ENCODE data around the gene FAM199X. TPM values are rescaled to one million over a fixed set of nuclear protein-coding genes. Genes with fewer than 3 reads are reported as not detected.
A peak's percentile ranks its signal among the peaks of the same experiment; 100 is the strongest.

Gene FAM199X
- total RNA-seq (2022) (31.6 and 31.9 TPM in 2 replicates), Bru-seq, nascent RNA (percentile 91 among the genes with signal in this experiment), BruChase-seq, experiment 1, labeled RNA remaining after a 6-hour chase (percentile 90 among the genes with signal in this experiment), BruChase-seq, experiment 2, labeled RNA remaining after a 2-hour chase (percentile 90 among the genes with signal in this experiment)
- long read RNA-seq, full-length matches to known transcripts, result 40 of 61 reads
- long read RNA-seq, partial matches to known transcripts, result 0 of 61 reads
- long read RNA-seq, other reads (novel, unspliced or antisense), result 21 of 61 reads

DNA sequence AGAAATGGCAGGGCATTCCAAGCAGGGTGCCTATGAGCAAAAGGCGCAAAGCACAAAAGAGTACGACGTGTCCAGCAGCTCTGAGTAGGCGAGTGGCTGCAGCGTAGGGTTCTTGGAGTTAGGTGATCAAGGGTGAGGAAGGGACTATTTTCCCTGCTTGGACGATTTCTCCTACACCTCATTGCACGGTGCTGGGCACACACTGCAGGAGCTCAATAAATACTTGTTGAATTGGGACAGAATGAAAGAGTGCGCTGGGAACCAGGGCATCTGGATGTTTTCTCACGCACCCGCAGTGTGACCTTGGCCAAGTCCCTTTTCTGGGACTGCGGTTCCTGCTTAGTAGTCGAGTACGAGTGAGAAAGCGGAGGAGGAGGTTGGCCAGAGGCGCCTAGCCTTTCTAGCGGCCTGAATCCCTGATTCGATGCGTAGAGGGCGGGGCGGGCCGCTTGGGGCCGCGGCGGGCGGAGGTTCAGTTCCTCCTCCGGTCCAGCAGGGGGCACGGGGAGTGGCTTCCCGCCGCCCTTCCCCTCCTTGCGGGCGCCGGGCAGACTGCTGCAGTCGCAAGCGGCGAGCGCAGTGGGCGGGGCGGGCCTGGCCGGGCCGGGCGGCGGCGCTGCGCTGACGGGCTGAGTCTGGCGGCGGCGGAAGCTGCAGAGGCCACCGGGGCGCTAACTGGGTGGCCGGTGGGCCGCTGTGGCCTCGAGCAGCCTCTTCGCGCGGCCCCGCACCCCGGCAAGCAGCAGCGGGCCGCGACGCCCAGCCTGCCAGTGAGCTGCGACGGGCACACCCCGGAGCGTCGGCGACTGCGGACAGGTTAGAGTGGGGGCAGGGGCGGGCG lies at the start of gene FAM199X:
TSS of gene FAM199X (plus strand) at position 560 of the 841 bp plus-strand sequence. CDS start 333 bp downstream, outside the sequence.
- H3K4me1 Mint-ChIP-seq (ENCODE audit: low read depth, unreplicated experiment), result peaks cover 34% of the 10 kb centered on the region
- peak within 1 kb of the TSS; percentile 69 for H3K4me3 Mint-ChIP-seq (ENCODE audit: low read depth, unreplicated experiment)
- no peaks in the 10 kb centered on the region for H3K9me3 Mint-ChIP-seq (ENCODE audit: low read depth, unreplicated experiment)
- peak; percentile 92 for DNase-seq
- CTCF ChIA-PET, result interaction anchor here (0.6 to 1.8 kb wide), 4 partner anchors 9 to 442 kb away, joined by 3 to 8 read pairs (median 4); partner anchors contain the start of gene SLC25A53
- intact Hi-C loops (cut with micrococcal nuclease; ENCODE audit: unreplicated experiment), result no loop called here
- H3K27me3 Mint-ChIP-seq (ENCODE audit: unreplicated experiment), result no peaks in the 10 kb centered on the region
- H3K27ac Mint-ChIP-seq (ENCODE audit: unreplicated experiment), result peak within 1 kb of the TSS; percentile 70
- peaks cover 44% of the 10 kb centered on the region for H3K36me3 Mint-ChIP-seq (ENCODE audit: insufficient read depth, unreplicated experiment)
- no TSS peak for BruUV-seq (replicated peaks)
- TF ChIP-seq, protein P1, sequence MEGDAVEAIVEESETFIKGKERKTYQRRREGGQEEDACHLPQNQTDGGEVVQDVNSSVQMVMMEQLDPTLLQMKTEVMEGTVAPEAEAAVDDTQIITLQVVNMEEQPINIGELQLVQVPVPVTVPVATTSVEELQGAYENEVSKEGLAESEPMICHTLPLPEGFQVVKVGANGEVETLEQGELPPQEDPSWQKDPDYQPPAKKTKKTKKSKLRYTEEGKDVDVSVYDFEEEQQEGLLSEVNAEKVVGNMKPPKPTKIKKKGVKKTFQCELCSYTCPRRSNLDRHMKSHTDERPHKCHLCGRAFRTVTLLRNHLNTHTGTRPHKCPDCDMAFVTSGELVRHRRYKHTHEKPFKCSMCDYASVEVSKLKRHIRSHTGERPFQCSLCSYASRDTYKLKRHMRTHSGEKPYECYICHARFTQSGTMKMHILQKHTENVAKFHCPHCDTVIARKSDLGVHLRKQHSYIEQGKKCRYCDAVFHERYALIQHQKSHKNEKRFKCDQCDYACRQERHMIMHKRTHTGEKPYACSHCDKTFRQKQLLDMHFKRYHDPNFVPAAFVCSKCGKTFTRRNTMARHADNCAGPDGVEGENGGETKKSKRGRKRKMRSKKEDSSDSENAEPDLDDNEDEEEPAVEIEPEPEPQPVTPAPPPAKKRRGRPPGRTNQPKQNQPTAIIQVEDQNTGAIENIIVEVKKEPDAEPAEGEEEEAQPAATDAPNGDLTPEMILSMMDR (IDR thresholded peaks at IDR 0.05; ENCODE audit: unreplicated experiment), result peak; percentile 70

DNA sequence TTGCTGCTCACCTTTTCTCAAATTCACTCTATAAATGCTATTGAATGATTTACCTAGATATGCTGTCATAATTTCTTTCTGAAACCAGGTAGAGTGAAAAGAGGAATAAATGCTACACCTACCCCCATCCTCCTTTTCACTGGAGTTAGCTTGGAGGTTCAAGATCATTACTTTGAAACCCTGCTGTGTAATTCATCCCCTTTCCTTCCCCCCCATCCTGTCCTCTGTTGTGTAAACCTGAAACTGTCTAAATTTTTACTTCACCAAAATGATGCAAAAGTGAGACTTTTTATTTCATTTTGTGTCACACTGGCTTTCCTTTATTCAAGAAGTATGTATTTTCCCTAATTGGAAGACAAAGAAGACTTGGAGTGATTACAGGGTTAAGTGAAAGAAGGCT lies 48.5 kb upstream of the FAM199X start:
- TF ChIP-seq, protein P1 (IDR thresholded peaks at IDR 0.05; ENCODE audit: unreplicated experiment), result no peak
- CTCF ChIA-PET, result no interaction called here
- H3K9me3 Mint-ChIP-seq (ENCODE audit: low read depth, unreplicated experiment), result no peaks in the 10 kb centered on the region
- intact Hi-C loops (cut with micrococcal nuclease; ENCODE audit: unreplicated experiment), result no loop called here
- no peaks in the 10 kb centered on the region for H3K4me1 Mint-ChIP-seq (ENCODE audit: low read depth, unreplicated experiment)
- BruUV-seq (replicated peaks), result no TSS peak
- DNase-seq, result no peak
- no peak overlapping the region for H3K4me3 Mint-ChIP-seq (ENCODE audit: low read depth, unreplicated experiment)
- peaks cover 5% of the 10 kb centered on the region for H3K36me3 Mint-ChIP-seq (ENCODE audit: insufficient read depth, unreplicated experiment)
- H3K27ac Mint-ChIP-seq (ENCODE audit: unreplicated experiment), result no peak overlapping the region
- peaks cover 40% of the 10 kb centered on the region for H3K27me3 Mint-ChIP-seq (ENCODE audit: unreplicated experiment)

DNA sequence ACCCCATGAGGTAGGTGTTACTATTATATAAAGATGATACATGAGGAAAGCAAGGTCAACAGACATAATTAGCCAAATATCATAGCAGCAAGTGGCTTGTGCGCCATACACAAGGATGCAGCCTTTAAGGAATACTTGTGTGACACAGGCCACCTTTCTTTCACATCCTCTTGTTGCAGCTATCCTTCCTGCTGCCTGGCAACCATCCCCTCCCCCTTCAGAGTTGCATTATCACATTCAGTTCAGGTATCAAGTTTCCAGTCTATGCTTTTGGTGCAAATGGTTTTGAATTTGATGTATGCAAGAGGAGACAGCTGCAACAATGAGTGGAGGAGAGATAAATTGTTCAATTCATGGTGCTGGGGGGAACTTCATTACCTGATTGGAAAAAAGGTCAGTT lies 47.5 kb upstream of the FAM199X start:
- no peak for DNase-seq
- BruUV-seq (replicated peaks), result no TSS peak
- intact Hi-C loops (cut with micrococcal nuclease; ENCODE audit: unreplicated experiment), result no loop called here
- Mint-ChIP-seq H3K27ac (ENCODE audit: unreplicated experiment) (no peak overlapping the region), H3K36me3 (ENCODE audit: insufficient read depth, unreplicated experiment) (peaks cover 5% of the 10 kb centered on the region), H3K4me1 (ENCODE audit: low read depth, unreplicated experiment) (no peaks in the 10 kb centered on the region), H3K9me3 (ENCODE audit: low read depth, unreplicated experiment) (no peaks in the 10 kb centered on the region), H3K27me3 (ENCODE audit: unreplicated experiment) (peaks cover 36% of the 10 kb centered on the region), H3K4me3 (ENCODE audit: low read depth, unreplicated experiment) (no peak overlapping the region)
- TF ChIP-seq, protein P1 (IDR thresholded peaks at IDR 0.05; ENCODE audit: unreplicated experiment), result no peak
- CTCF ChIA-PET, result no interaction called here

DNA sequence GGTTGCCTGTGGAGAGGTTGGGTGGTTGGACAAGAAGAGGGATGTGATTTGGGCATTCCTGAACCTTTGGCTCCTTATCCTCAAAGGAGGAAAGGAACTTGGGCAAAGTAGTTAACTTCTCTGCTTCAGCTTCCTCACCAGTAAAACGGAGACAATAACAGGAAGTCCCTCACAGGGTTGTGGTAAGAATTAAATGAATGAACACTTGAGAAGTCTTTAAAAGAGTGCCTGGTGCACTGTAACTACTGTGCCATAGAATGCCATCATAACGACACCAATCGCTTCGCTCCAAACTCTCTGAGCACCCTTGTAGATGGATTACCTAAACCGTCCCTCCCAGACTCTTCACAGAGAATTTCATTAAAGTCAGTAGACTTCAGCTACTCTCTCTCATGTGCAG lies 43.4 kb upstream of the FAM199X start:
- Mint-ChIP-seq H3K9me3 (ENCODE audit: low read depth, unreplicated experiment) (no peaks in the 10 kb centered on the region), H3K4me3 (ENCODE audit: low read depth, unreplicated experiment) (no peak overlapping the region), H3K36me3 (ENCODE audit: insufficient read depth, unreplicated experiment) (peaks cover 5% of the 10 kb centered on the region), H3K27ac (ENCODE audit: unreplicated experiment) (no peak overlapping the region), H3K4me1 (ENCODE audit: low read depth, unreplicated experiment) (no peaks in the 10 kb centered on the region), H3K27me3 (ENCODE audit: unreplicated experiment) (peaks cover 4% of the 10 kb centered on the region)
- DNase-seq, result no peak
- TF ChIP-seq, protein P1 (IDR thresholded peaks at IDR 0.05; ENCODE audit: unreplicated experiment), result no peak
- CTCF ChIA-PET, result no interaction called here
- intact Hi-C loops (cut with micrococcal nuclease; ENCODE audit: unreplicated experiment), result no loop called here
- BruUV-seq (replicated peaks), result no TSS peak
